Coronary artery (tissue), 2 donors: Measurements from ENCODE around the gene RAP1A.

Source experiments
- DNase-seq: peaks from one replicate; pipeline ENCODE4 v3.0.0-alpha.2; 2017; ENCODE audit warnings: low spot score
- H3K27ac ChIP-seq, 2 donors: fragments of 200-600 bp; sonication (generic); one replicate each; pipeline ENCODE4 v1.5.1; 2016 to 2019
- H3K4me3 ChIP-seq: fragments of 200-600 bp; sonication (generic); 2 replicates; pipeline ENCODE4 v1.5.1; 2016; ENCODE audit warnings: mild to moderate bottlenecking, moderate library complexity
- TF ChIP-seq, protein P1 (sequence below): fragments of 200-600 bp; sonication (generic); IDR thresholded peaks from one replicate; pipeline ENCODE4 v1.5.1; 2019; ENCODE audit warnings: antibody characterized with exemption

Gene RAP1A

GRCh38 chr1:111591937-111592336 is 27.7 kb upstream of the RAP1A start:
- DNase-seq = no peak
- Histone ChIP-seq H3K27ac (peak overlapping the region; percentile 75 to 86), H3K4me3 (no peak overlapping the region)
- TF ChIP-seq, protein P1, sequence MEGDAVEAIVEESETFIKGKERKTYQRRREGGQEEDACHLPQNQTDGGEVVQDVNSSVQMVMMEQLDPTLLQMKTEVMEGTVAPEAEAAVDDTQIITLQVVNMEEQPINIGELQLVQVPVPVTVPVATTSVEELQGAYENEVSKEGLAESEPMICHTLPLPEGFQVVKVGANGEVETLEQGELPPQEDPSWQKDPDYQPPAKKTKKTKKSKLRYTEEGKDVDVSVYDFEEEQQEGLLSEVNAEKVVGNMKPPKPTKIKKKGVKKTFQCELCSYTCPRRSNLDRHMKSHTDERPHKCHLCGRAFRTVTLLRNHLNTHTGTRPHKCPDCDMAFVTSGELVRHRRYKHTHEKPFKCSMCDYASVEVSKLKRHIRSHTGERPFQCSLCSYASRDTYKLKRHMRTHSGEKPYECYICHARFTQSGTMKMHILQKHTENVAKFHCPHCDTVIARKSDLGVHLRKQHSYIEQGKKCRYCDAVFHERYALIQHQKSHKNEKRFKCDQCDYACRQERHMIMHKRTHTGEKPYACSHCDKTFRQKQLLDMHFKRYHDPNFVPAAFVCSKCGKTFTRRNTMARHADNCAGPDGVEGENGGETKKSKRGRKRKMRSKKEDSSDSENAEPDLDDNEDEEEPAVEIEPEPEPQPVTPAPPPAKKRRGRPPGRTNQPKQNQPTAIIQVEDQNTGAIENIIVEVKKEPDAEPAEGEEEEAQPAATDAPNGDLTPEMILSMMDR = no peak

DNA sequence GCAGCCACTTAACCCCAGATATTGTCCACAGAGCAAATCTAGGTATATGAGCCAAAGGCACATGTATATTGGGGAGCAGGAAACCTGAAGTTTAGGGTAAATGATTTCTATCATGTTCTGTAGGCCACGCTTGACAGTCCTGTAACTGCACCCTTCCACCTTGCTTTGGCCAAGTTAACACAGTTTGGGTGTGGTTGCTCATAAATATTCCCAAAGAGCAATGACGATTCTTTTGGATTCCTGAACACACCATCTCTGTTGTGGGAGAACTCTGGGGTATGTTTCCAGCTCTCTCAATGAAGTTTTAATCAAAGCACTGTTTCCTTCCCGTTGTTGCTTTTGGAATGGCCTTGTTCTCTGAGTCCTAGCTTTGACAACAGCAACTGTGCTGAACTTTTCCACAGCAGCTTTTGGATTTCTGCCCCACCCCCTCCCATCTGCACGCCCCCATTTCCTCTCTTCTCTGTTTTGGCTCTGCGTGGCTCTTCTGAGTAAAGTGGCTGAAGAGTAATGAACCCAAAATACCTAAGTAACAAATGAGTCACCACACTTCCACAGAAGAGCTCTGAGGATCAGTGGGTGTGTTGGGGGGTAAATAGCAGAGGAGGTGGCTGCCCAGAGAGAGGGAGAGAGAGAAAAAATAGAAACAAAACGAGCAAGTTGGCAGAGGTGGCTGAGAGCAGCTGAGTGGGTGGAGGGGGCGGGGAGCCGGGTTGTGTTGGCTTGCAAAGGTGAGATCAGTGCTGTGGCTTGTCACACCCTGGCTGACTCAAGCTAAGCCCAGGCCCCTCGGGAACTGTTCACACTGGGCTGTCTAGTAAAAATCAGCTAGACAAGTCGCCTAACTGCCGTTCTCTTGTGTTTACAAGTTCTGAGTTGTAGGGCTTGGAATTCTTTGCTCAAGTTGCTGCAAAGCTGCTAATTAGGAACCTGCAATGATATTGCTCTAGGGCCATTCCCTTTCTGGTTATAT is 26.9 kb upstream of the RAP1A start:
- TF ChIP-seq, protein P1 = no peak
- DNase-seq = peak; percentile 90
- Histone ChIP-seq H3K4me3 (peak overlapping the region; percentile 41), H3K27ac (peak overlapping the region; percentile 75 to 86)

DNA sequence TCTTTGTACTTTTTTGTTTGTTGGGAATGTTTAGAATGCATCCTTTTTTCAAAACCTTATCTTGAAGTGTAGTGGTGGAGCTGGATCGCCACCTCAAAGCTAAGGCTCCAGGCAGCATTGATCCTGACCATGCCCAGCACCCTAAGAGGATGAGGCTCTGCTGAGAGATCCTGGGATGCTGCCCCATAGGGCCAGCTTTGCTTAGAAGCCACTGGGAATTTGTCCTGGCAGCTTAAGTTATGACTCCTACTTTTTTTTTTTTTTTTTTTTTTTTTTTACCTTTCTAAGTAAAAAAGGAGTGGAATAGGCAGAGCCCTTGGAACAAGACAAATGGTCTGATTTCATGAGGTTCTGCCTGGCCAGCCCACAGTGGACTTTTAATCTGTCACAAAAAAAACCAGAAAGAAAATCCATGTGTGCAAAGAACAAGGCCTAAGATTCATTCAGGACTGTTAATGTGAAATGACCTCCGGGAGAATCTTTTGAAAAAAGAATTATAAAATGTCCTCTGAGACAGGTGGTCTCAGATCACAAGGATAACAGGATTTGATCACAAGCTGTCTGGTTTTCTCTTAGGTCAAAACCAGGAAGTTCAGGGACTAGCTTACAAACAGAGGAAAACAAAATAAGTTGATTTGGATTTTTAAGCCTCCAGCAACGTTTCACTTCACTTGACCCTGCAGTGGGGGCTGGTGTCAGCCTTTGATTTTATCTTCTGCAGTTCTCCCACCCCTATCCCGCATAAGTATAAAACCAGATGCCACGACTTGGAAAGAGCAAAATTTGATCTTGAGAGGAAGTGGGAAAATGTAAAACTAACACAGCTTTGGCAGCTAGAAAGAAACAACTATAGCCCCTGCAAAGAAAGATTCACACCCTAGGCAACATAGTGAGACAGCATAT is 25.9 kb upstream of the RAP1A start:
- H3K4me3 ChIP-seq = peak overlapping the region; percentile 41
- no peak for DNase-seq
- TF ChIP-seq, protein P1 = no peak
- H3K27ac ChIP-seq = peak overlapping the region; percentile 75 to 86

- no peak overlapping the region for H3K27ac ChIP-seq
- TF ChIP-seq, protein P1 = no peak
- no peak for DNase-seq
- no peak overlapping the region for H3K4me3 ChIP-seq
Observed at GRCh38 chr1:111594306-111594693, 25.3 kb upstream of the RAP1A start.

- H3K4me3 ChIP-seq = no peak overlapping the region
- TF ChIP-seq, protein P1 = no peak
- DNase-seq = no peak
- H3K27ac ChIP-seq = no peak overlapping the region
Observed at GRCh38 chr1:111595807-111596206, 23.8 kb upstream of the RAP1A start.

DNA sequence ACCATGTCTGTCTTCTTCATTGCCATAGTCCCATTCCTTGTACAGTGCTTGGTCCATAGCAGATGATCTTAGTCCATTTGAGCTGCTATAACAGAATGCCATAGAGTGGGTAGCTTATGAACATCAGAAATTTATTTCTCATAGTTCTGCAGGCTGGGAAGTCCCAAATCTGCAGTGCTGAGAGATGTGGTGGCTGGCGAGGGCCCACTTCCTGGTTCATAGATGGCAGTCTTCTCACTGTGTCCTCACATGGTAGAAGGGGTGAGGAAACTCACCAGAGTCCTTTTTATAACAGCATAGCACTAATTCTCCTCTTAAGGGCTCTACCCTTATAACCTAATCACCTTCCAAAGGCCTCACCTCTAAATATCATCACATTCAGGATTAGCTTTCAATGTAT is 23.1 kb upstream of the RAP1A start:
- no peak overlapping the region for H3K4me3 ChIP-seq
- no peak overlapping the region for H3K27ac ChIP-seq
- no peak for DNase-seq
- TF ChIP-seq, protein P1 = no peak
